H1 (cell line): Measurements from ENCODE around the gene MAGI3. TPM values are rescaled to one million over a fixed set of nuclear protein-coding genes. Genes with fewer than 3 reads are reported as not detected.

Source experiments
- GABPA ChIP-seq: IDR thresholded peaks from 2 replicates; pipeline ENCODE4 v1.6.1; 2011; ENCODE audit warnings: mild to moderate bottlenecking, low read length, moderate library complexity, borderline replicate concordance; ENCODE audit not compliant: insufficient read depth
- RXRA ChIP-seq: IDR thresholded peaks from 2 replicates; pipeline ENCODE4 v1.6.1; 2011; ENCODE audit warnings: low read depth, mild to moderate bottlenecking, low read length, moderate library complexity; ENCODE audit not compliant: insufficient read depth
- polyA plus RNA-seq, 7 experiments: library from polyadenylated mRNA; depleted of rRNA in 3 of 7; stranded (reverse) in 5 of 7; unstranded in 2 of 7; fragments of >200 nt in 5 of 7; fragments of 200-250 nt in 2 of 7; gene quantifications; 1 replicate in 5 of 7; 2 replicates in 1 of 7; 4 replicates in 1 of 7; pipeline versions ENCODE4 v1.2.1 to v1.2.3, GENCODE V29; 2011 to 2013; ENCODE audit warnings: missing spikeins in 2 of 7, mixed read lengths in 2 of 7
- total RNA-seq: library from RNA; stranded (reverse); fragmentation: NEBNext Ultra II Directional; extraction: Animal tissue kit (Norgen Biotek cat#: 25700); gene quantifications from 2 replicates; pipeline ENCODE4 v1.2.1, GENCODE V29; 2021
- TF ChIP-seq, protein P1 (sequence below): fragments of 300-600 bp; sonication (generic); IDR thresholded peaks from 2 replicates; pipeline ENCODE4 v1.7.1; 2012; ENCODE audit warnings: low read length, moderate library complexity, mild to moderate bottlenecking, inconsistent platforms; ENCODE audit not compliant: insufficient replicate concordance

Gene MAGI3
- total and polyA plus RNA-seq, 2 of the 8 experiments (the other 6 are each of a cell fraction or from before 2014, with no cell fraction given), result 2.3 to 7.8 TPM

DNA sequence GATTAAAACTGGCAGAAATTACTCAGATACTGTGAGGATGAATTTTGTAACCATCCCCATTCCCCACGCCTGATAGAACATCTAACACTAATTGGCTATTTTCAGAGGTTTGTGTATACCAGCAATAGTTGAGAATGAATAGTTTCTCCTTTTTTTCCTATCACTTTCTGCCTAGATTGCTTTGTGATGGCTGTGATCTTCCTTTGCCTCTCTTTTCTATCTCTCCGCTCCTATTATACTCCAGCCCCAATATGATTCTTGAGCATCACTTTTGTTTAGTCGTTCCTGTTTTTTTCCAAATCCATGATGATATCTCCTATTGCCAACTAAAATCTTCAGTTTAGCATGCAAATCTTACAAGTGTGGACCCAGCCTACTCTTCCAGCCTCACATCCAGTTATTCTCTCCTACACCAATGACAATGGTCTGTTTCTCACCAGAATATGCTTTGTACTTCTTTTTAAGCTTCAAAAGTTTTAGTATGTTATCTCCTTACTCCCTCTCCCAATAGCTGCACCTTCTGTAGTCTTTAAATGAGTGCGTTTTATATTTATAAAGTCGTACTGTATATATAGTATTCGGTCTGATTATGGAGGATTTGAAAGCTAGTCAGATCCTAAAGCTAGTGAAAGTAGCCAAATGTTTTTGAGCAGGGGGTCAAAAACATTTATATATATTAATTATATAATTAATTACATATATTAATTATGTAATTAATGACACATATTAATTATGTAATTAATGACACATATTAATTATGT lies 25.2 kb downstream of the MAGI3 start (continued):
- TF ChIP-seq, protein P1, sequence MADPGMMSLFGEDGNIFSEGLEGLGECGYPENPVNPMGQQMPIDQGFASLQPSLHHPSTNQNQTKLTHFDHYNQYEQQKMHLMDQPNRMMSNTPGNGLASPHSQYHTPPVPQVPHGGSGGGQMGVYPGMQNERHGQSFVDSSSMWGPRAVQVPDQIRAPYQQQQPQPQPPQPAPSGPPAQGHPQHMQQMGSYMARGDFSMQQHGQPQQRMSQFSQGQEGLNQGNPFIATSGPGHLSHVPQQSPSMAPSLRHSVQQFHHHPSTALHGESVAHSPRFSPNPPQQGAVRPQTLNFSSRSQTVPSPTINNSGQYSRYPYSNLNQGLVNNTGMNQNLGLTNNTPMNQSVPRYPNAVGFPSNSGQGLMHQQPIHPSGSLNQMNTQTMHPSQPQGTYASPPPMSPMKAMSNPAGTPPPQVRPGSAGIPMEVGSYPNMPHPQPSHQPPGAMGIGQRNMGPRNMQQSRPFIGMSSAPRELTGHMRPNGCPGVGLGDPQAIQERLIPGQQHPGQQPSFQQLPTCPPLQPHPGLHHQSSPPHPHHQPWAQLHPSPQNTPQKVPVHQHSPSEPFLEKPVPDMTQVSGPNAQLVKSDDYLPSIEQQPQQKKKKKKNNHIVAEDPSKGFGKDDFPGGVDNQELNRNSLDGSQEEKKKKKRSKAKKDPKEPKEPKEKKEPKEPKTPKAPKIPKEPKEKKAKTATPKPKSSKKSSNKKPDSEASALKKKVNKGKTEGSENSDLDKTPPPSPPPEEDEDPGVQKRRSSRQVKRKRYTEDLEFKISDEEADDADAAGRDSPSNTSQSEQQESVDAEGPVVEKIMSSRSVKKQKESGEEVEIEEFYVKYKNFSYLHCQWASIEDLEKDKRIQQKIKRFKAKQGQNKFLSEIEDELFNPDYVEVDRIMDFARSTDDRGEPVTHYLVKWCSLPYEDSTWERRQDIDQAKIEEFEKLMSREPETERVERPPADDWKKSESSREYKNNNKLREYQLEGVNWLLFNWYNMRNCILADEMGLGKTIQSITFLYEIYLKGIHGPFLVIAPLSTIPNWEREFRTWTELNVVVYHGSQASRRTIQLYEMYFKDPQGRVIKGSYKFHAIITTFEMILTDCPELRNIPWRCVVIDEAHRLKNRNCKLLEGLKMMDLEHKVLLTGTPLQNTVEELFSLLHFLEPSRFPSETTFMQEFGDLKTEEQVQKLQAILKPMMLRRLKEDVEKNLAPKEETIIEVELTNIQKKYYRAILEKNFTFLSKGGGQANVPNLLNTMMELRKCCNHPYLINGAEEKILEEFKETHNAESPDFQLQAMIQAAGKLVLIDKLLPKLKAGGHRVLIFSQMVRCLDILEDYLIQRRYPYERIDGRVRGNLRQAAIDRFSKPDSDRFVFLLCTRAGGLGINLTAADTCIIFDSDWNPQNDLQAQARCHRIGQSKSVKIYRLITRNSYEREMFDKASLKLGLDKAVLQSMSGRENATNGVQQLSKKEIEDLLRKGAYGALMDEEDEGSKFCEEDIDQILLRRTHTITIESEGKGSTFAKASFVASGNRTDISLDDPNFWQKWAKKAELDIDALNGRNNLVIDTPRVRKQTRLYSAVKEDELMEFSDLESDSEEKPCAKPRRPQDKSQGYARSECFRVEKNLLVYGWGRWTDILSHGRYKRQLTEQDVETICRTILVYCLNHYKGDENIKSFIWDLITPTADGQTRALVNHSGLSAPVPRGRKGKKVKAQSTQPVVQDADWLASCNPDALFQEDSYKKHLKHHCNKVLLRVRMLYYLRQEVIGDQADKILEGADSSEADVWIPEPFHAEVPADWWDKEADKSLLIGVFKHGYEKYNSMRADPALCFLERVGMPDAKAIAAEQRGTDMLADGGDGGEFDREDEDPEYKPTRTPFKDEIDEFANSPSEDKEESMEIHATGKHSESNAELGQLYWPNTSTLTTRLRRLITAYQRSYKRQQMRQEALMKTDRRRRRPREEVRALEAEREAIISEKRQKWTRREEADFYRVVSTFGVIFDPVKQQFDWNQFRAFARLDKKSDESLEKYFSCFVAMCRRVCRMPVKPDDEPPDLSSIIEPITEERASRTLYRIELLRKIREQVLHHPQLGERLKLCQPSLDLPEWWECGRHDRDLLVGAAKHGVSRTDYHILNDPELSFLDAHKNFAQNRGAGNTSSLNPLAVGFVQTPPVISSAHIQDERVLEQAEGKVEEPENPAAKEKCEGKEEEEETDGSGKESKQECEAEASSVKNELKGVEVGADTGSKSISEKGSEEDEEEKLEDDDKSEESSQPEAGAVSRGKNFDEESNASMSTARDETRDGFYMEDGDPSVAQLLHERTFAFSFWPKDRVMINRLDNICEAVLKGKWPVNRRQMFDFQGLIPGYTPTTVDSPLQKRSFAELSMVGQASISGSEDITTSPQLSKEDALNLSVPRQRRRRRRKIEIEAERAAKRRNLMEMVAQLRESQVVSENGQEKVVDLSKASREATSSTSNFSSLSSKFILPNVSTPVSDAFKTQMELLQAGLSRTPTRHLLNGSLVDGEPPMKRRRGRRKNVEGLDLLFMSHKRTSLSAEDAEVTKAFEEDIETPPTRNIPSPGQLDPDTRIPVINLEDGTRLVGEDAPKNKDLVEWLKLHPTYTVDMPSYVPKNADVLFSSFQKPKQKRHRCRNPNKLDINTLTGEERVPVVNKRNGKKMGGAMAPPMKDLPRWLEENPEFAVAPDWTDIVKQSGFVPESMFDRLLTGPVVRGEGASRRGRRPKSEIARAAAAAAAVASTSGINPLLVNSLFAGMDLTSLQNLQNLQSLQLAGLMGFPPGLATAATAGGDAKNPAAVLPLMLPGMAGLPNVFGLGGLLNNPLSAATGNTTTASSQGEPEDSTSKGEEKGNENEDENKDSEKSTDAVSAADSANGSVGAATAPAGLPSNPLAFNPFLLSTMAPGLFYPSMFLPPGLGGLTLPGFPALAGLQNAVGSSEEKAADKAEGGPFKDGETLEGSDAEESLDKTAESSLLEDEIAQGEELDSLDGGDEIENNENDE, result no peak
- TF ChIP-seq RXRA (no peak), GABPA (no peak)
- TF ChIP-seq, all 59 proteins: peak for 0
